GM13976 (cell line): Measurements from ENCODE around the gene PHACTR1.
"Not testable (repeated sequence)": the region's sequence is repeated elsewhere in the genome, so short reads cannot be mapped to it uniquely, and the experiment has no call there.

Source experiments
- DNase-seq: peaks from one replicate; pipeline ENCODE4 v3.0.0; 2012; ENCODE audit warnings: low spot score
- CTCF ChIP-seq: IDR thresholded peaks from 2 replicates; pipeline ENCODE4 v1.5.1; 2012; ENCODE audit warnings: borderline replicate concordance, mild to moderate bottlenecking; ENCODE audit not compliant: insufficient read depth; ENCODE audit errors: extremely low read depth, missing control alignments, control extremely low read depth
- in situ Hi-C: fragments of 300-500 bp; cut with MboI; formaldehyde crosslinking; loops from one replicate; pipeline ENCODE4 v1.12.0; 2022; ENCODE audit warnings: low sequenced_read_pairs, mixed read lengths, inconsistent platforms; ENCODE audit not compliant: unreplicated experiment

PHACTR1 gene

GRCh38 chr6:13159300-13159699 is 442.7 kb downstream of the PHACTR1 start:
- no peak for DNase-seq
- TF ChIP-seq CTCF = no peak
- in situ Hi-C loops = no loop called here

DNA sequence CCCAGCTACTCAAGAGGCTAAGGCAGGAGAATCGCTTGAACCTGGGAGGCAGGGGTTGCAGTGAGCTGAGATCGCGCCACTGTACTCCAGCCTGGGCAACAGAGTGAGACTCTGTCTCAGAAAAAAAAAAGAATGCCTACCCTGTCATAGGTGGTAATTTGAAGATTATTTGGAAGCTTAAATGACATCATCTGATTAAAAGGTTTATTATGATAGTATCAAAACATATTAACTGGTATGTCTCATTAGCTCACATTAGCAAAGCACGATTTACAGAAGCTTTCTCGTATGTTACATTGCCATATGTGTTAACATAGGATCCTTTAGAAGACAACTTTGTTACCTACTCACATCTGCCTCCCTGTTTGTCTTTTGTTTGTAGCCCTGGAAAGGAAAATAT is 443.3 kb downstream of the PHACTR1 start:
- DNase-seq, in situ Hi-C loops: not testable (repeated sequence)

DNA sequence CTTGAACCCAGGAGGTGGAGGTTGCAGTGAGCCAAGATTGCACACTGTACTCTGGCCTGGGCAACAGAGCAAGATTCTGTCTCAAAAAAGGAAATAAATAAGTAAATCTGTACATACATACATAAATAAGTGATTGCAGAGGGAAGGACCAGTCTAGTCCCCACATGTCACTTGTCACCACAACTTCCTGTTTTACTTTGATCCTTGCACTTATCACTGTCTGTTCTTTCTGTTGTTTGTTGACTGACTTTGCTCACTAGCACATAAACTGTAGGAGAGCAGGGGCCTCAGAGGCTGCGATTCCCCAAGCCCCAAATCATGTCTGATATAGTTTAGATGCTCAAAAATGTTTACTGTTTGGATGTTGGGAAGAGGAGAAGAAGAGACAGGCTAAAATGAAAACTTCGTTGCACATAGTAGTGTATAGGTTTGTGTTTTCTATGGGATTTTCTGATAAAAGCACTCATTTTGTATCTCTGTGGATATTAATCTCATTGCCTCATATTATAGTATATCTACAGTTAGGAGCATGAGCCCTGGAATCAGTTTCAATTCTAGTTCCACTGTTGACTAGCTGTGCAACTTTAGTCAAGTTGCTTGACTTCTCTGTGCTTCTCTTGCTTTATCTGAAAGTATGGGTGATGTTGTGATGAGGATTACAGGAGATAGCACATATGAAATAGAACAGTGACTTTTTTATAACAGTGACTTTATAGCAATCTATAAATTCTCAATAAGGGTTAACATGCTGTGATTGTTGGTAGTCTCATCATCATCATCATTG is 446.8 kb downstream of the PHACTR1 start:
- no peak for TF ChIP-seq CTCF
- DNase-seq = no peak
- in situ Hi-C loops = no loop called here

GRCh38 chr6:13164291-13164690 is 447.7 kb downstream of the PHACTR1 start:
- TF ChIP-seq CTCF = no peak
- DNase-seq = no peak
- in situ Hi-C loops = no loop called here

DNA sequence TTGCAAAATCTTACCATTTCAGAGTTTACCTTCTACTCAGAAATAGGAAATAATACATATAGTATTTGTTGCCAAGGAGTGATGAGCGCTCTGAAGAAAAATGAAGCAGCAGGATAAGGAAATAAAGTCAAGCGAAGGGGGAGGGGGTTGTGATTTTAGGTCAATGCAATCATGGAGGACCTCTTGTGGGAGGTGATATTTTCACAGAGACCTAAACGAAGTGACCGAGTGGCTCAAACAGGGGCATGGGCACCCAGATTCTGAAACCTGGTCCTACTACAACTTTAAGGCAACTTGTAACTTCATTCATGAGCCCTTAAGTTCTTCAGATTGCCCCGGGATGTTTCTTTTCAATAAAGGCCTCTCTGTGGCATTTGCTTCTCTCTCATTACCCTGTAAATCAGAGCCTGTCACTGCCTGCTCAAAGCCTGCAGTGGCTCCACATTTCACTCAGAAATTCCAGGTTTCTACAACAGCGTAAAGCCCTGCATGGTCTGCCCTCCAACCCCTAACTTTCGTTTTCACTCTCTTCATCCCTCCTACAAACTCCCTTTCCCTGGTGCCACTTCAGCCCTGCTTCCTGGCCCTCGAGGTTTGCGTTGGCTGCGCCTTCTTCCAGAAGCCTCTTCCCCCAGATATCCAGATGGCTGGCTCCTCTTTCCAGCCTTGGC is 449.1 kb downstream of the PHACTR1 start:
- DNase-seq = no peak
- in situ Hi-C loops = no loop called here
- no peak for TF ChIP-seq CTCF

DNA sequence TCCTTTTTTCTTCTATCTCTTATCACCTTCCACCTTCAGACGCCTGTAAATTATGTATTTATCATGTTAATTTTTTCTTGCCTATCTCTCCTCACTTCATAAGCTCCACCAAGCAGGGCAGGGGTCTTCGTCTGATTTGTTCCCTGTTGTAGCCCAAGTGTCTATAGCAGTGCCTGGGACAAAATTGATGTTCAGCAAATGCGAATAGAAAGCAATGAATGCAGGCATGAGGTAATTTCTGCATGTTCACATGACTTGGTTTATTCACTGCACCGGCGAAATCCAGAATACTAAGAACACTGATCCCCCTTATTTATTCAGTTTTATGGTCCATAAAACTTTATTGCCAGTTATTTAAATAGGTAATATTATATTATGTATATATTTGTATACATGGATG is 449.7 kb downstream of the PHACTR1 start:
- no peak for DNase-seq
- in situ Hi-C loops = no loop called here
- no peak for TF ChIP-seq CTCF

GRCh38 chr6:13166916-13167315 is 450.3 kb downstream of the PHACTR1 start:
- no peak for TF ChIP-seq CTCF
- in situ Hi-C loops = no loop called here
- no peak for DNase-seq
